H1 (cell line): ENCODE results near the gene WDR3.

Experiments
- BACH1 ChIP-seq: IDR thresholded peaks from 2 replicates; pipeline ENCODE4 v1.6.1; 2012; ENCODE audit warnings: low read length, improper control_type of control experiment
- CEBPB ChIP-seq: IDR thresholded peaks from 2 replicates; pipeline ENCODE4 v1.6.1; 2012; ENCODE audit warnings: low read depth, low read length
- CHD1 ChIP-seq: IDR thresholded peaks from 2 replicates; pipeline ENCODE4 v1.6.1; 2012; ENCODE audit warnings: low read depth, low read length, improper control_type of control experiment
- HDAC2 ChIP-seq, 2 experiments: fragments of 300-600 bp in 1 of 2; sonication (generic) in 1 of 2; IDR thresholded peaks; 2 replicates each; pipeline ENCODE4 v1.6.1; 2011 to 2012; ENCODE audit warnings: low read depth in 2 of 2, low read length in 2 of 2, mild to moderate bottlenecking in 2 of 2, moderate library complexity in 2 of 2, borderline replicate concordance in 1 of 2, inconsistent platforms in 1 of 2
- KDM1A ChIP-seq: fragments of 200-600, 300-600 bp; sonication (generic); IDR thresholded peaks from 2 replicates; pipeline ENCODE4 v1.7.1; 2016; ENCODE audit warnings: mild to moderate bottlenecking, low read length, borderline replicate concordance
- PHF8 ChIP-seq: fragments of 200-600 bp; sonication (generic); conservative IDR thresholded peaks from 2 replicates; pipeline ENCODE4 v1.7.1; 2012; ENCODE audit warnings: low read depth, mild to moderate bottlenecking, inconsistent platforms, low read length, moderate library complexity
- POLR2A ChIP-seq, 2 experiments: IDR thresholded peaks; 1 replicate in 1 of 2; 2 replicates in 1 of 2; pipeline ENCODE4 v1.6.1; 2011; ENCODE audit warnings: low read depth in 2 of 2, low read length in 2 of 2, mild to moderate bottlenecking in 2 of 2; ENCODE audit errors: control extremely low read depth in 1 of 2
- POLR2AphosphoS5 ChIP-seq: IDR thresholded peaks from 2 replicates; pipeline ENCODE4 v1.6.1; 2011; ENCODE audit warnings: low read depth, low read length
- RFX5 ChIP-seq: IDR thresholded peaks from 2 replicates; pipeline ENCODE4 v1.6.1; 2011; ENCODE audit warnings: low read depth, low read length, improper control_type of control experiment, borderline replicate concordance
- TAF1 ChIP-seq: IDR thresholded peaks from 2 replicates; pipeline ENCODE4 v1.6.1; 2011; ENCODE audit warnings: mild to moderate bottlenecking, low read depth, low read length
- TBP ChIP-seq: IDR thresholded peaks from 2 replicates; pipeline ENCODE4 v1.6.1; 2011; ENCODE audit warnings: low read depth, low read length, improper control_type of control experiment
- TF ChIP-seq, protein P1 (sequence below), 3 experiments: IDR thresholded peaks; 1 replicate in 2 of 3; 2 replicates in 1 of 3; pipeline versions ENCODE4 v1.5.1 to v1.6.1; 2011; ENCODE audit warnings: low read length in 3 of 3, mild to moderate bottlenecking in 3 of 3, inconsistent platforms in 2 of 3, low read depth in 1 of 3, moderate library complexity in 1 of 3; ENCODE audit not compliant: insufficient read depth in 1 of 3; ENCODE audit errors: control extremely low read depth in 1 of 3

DNA sequence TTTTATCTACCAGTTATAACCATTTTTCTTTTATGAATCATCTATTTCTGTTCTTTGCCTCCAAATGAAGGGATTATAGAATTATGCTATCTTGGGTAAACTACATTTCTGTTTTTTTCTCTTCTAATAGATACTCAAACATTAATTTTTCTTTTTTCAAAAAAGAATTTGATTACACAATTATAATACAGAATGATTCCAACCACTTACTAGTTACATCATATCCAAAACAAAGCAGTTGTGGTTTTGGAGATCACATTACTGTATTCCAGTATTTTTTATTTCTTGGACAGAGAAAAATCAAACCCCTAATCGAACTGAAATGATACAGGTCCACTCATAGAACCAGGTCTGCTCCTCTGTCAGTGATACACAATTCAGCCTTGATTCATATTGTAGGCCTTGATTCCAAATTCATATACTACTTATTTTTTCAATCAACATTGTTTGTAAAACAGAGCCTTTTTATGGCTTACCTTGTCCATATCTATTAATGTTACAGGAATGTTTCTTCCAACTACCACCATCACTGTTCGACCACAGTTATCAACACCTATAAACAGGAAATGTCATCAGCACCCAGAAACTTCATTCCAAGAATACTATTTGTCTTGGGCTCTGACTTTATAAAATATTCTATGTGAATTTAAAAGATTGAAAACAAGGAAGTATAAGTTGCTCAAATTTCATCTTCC is 43.3 kb upstream of the WDR3 start:
- TF ChIP-seq TBP (no peak), POLR2A (IDR thresholded peaks at IDR 0.05; ENCODE audit: control extremely low read depth in 1 of 2, low read depth in 2 of 2, low read length in 2 of 2) (no peak), BACH1 (no peak), TAF1 (no peak), CEBPB (no peak), RFX5 (no peak), KDM1A (no peak), POLR2AphosphoS5 (no peak), PHF8 (no peak), HDAC2 (IDR thresholded peaks at IDR 0.05; ENCODE audit: borderline replicate concordance in 1 of 2, low read depth in 2 of 2, low read length in 2 of 2) (no peak), CHD1 (no peak)
- TF ChIP-seq, protein P1, sequence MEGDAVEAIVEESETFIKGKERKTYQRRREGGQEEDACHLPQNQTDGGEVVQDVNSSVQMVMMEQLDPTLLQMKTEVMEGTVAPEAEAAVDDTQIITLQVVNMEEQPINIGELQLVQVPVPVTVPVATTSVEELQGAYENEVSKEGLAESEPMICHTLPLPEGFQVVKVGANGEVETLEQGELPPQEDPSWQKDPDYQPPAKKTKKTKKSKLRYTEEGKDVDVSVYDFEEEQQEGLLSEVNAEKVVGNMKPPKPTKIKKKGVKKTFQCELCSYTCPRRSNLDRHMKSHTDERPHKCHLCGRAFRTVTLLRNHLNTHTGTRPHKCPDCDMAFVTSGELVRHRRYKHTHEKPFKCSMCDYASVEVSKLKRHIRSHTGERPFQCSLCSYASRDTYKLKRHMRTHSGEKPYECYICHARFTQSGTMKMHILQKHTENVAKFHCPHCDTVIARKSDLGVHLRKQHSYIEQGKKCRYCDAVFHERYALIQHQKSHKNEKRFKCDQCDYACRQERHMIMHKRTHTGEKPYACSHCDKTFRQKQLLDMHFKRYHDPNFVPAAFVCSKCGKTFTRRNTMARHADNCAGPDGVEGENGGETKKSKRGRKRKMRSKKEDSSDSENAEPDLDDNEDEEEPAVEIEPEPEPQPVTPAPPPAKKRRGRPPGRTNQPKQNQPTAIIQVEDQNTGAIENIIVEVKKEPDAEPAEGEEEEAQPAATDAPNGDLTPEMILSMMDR (IDR thresholded peaks at IDR 0.05; ENCODE audit: control extremely low read depth in 1 of 3, insufficient read depth in 1 of 3, low read depth in 1 of 3, low read length in 3 of 3): no peak
